Measurements from ENCODE around the gene EEIG2. TPM values are rescaled to one million over a fixed set of nuclear protein-coding genes. Genes with fewer than 3 reads are reported as not detected.

EEIG2 gene
- total RNA-seq, 1 donor from 2014 or later = 7.5 TPM

- no peak overlapping the region for H3K4me3 ChIP-seq
- H3K4me1 ChIP-seq = no peaks in the 10 kb centered on the region
- H3K27me3 ChIP-seq (ENCODE audit: low read depth) = peaks cover 15% of the 10 kb centered on the region
- H3K36me3 ChIP-seq = no peaks in the 10 kb centered on the region
- peaks cover 5% of the 10 kb centered on the region for H3K9me3 ChIP-seq (replicated peaks)
- TF ChIP-seq CTCF (IDR thresholded peaks at IDR 0.05; ENCODE audit: borderline replicate concordance) = no peak
- no peak for DNase-seq
- no peak overlapping the region for H3K27ac ChIP-seq (replicated peaks)
- intact Hi-C loops (cut with micrococcal nuclease) = no loop called here
Measured at GRCh38 chr1:108521990-108522393, 37.9 kb upstream of the EEIG2 start.

- H3K9me3 ChIP-seq (replicated peaks) = peaks cover 10% of the 10 kb centered on the region
- DNase-seq = no peak
- H3K4me3 ChIP-seq = no peak overlapping the region
- H3K27me3 ChIP-seq (ENCODE audit: low read depth) = peaks cover 15% of the 10 kb centered on the region
- no peak overlapping the region for H3K27ac ChIP-seq (replicated peaks)
- no peak for TF ChIP-seq CTCF (IDR thresholded peaks at IDR 0.05; ENCODE audit: borderline replicate concordance)
- intact Hi-C loops (cut with micrococcal nuclease) = no loop called here
- no peaks in the 10 kb centered on the region for H3K36me3 ChIP-seq
- no peaks in the 10 kb centered on the region for H3K4me1 ChIP-seq
Measured at GRCh38 chr1:108523829-108524228, 36.1 kb upstream of the EEIG2 start.

- peaks cover 15% of the 10 kb centered on the region for H3K27me3 ChIP-seq (ENCODE audit: low read depth)
- peaks cover 10% of the 10 kb centered on the region for H3K9me3 ChIP-seq (replicated peaks)
- TF ChIP-seq CTCF (IDR thresholded peaks at IDR 0.05; ENCODE audit: borderline replicate concordance) = no peak
- no peaks in the 10 kb centered on the region for H3K4me1 ChIP-seq
- intact Hi-C loops (cut with micrococcal nuclease) = no loop called here
- no peak for DNase-seq
- no peak overlapping the region for H3K27ac ChIP-seq (replicated peaks)
- no peaks in the 10 kb centered on the region for H3K36me3 ChIP-seq
- H3K4me3 ChIP-seq = no peak overlapping the region
Measured at GRCh38 chr1:108524676-108525075, 35.2 kb upstream of the EEIG2 start.

GRCh38 chr1:108527135-108527534 lies 32.8 kb upstream of the EEIG2 start:
- H3K27me3 ChIP-seq (ENCODE audit: low read depth) = peaks cover 5% of the 10 kb centered on the region
- no peak for TF ChIP-seq CTCF (IDR thresholded peaks at IDR 0.05; ENCODE audit: borderline replicate concordance)
- no peak overlapping the region for H3K27ac ChIP-seq (replicated peaks)
- DNase-seq = no peak
- no peaks in the 10 kb centered on the region for H3K4me1 ChIP-seq
- H3K4me3 ChIP-seq = no peak overlapping the region
- H3K36me3 ChIP-seq = no peaks in the 10 kb centered on the region
- intact Hi-C loops (cut with micrococcal nuclease) = no loop called here
- peaks cover 10% of the 10 kb centered on the region for H3K9me3 ChIP-seq (replicated peaks)

- no peaks in the 10 kb centered on the region for H3K36me3 ChIP-seq
- H3K27ac ChIP-seq (replicated peaks) = no peak overlapping the region
- no peak overlapping the region for H3K4me3 ChIP-seq
- DNase-seq = no peak
- no peak for TF ChIP-seq CTCF (IDR thresholded peaks at IDR 0.05; ENCODE audit: borderline replicate concordance)
- no peaks in the 10 kb centered on the region for H3K4me1 ChIP-seq
- H3K9me3 ChIP-seq (replicated peaks) = peaks cover 10% of the 10 kb centered on the region
- H3K27me3 ChIP-seq (ENCODE audit: low read depth) = peaks cover 5% of the 10 kb centered on the region
- intact Hi-C loops (cut with micrococcal nuclease) = no loop called here
Measured at GRCh38 chr1:108527837-108528236, 32.1 kb upstream of the EEIG2 start.

- Histone ChIP-seq H3K4me1 (no peaks in the 10 kb centered on the region), H3K4me3 (no peak overlapping the region), H3K36me3 (no peaks in the 10 kb centered on the region), H3K27ac (replicated peaks) (peak overlapping the region; percentile 9), H3K9me3 (replicated peaks) (peaks cover 4% of the 10 kb centered on the region), H3K27me3 (ENCODE audit: low read depth) (peaks cover 14% of the 10 kb centered on the region)
- DNase-seq = no peak
- no peak for TF ChIP-seq CTCF (IDR thresholded peaks at IDR 0.05; ENCODE audit: borderline replicate concordance)
- intact Hi-C loops (cut with micrococcal nuclease) = no loop called here
Measured at GRCh38 chr1:108531444-108531843, 28.5 kb upstream of the EEIG2 start.
